Heart right ventricle (tissue), 16 donors: ENCODE measurements around the gene CHAF1B. TPM values are rescaled to one million over a fixed set of nuclear protein-coding genes. Genes with fewer than 3 reads are reported as not detected.
A peak's percentile ranks its signal among the peaks of the same experiment; 100 is the strongest.

Experiments used
- ATAC-seq, 8 donors: fragments of 200-7000 bp; cut with Tn5 transposase; one replicate each; pipeline ENCODE4 v1.9.1; 2020; ENCODE audit warnings: mild to moderate bottlenecking in 8 of 8, moderate library complexity in 8 of 8, moderate number of reproducible peaks in 1 of 8
- DNase-seq, 2 donors: peaks; one replicate each; pipeline ENCODE4 v3.0.0-alpha.2; 2020
- H3K27ac ChIP-seq, 10 donors: fragments of 200-600 bp; sonication (generic) in 2 of 10; one replicate each; pipeline versions ENCODE4 v1.5.0 to v1.8.0; 2020 to 2022; ENCODE audit warnings: mild to moderate bottlenecking in 3 of 10
- H3K27me3 ChIP-seq, 7 donors: fragments of 200-600 bp; one replicate each; pipeline ENCODE4 v1.8.0; 2021 to 2022; ENCODE audit warnings: mild to moderate bottlenecking in 2 of 7
- H3K36me3 ChIP-seq, 9 donors: fragments of 200-600 bp; sonication (generic) in 1 of 9; one replicate each; pipeline versions ENCODE4 v1.5.0 to v1.8.0; 2020 to 2022; ENCODE audit warnings: mild to moderate bottlenecking in 2 of 9
- H3K4me1 ChIP-seq, 9 donors: fragments of 200-600 bp; sonication (generic) in 1 of 9; one replicate each; pipeline versions ENCODE4 v1.5.0 to v1.8.0; 2020 to 2022; ENCODE audit warnings: mild to moderate bottlenecking in 4 of 9
- H3K4me3 ChIP-seq, 10 donors: fragments of 200-600 bp; sonication (generic) in 2 of 10; one replicate each; pipeline versions ENCODE4 v1.5.0 to v1.8.0; 2020 to 2022; ENCODE audit warnings: mild to moderate bottlenecking in 7 of 10, moderate library complexity in 2 of 10
- H3K9me3 ChIP-seq, 11 donors: fragments of 200-600 bp in 10 of 11; sonication (generic) in 2 of 11; one replicate each; pipeline versions ENCODE4 v1.5.0 to v1.8.0; 2013 to 2022; ENCODE audit warnings: mild to moderate bottlenecking in 2 of 11, control low read depth in 1 of 11, moderate library complexity in 1 of 11
- CTCF ChIP-seq, 9 donors: fragments of 200-600 bp; sonication (generic) in 2 of 9; IDR thresholded peaks; one replicate each; pipeline versions ENCODE4 v1.5.0 to v1.8.0; 2021 to 2022; ENCODE audit warnings: antibody characterized with exemption in 9 of 9, mild to moderate bottlenecking in 5 of 9, moderate library complexity in 1 of 9
- WGBS, 2 donors: extraction: QIAGEN DNeasy Blood & Tissue Kit; methylation state at CpG; one replicate each; pipeline ENCODE4 v1.1.7; 2013; ENCODE audit warnings: inconsistent platforms in 1 of 2; 5-methylcytosine and 5-hydroxymethylcytosine counted together
- intact Hi-C, 10 donors: fragments of 100-400 bp; cut with DNase I; formaldehyde crosslinking; loops; one replicate each; pipeline versions ENCODE4 v1.11.1 to v1.14.2; 2022
- polyA plus RNA-seq, 2 donors: library from polyadenylated mRNA; stranded (reverse); fragments of 200-250 nt; gene quantifications; one replicate each; pipeline ENCODE4 v1.2.3, GENCODE V29; 2013
- total RNA-seq, 10 donors: library from RNA; stranded (reverse); fragmentation: NEBNext Ultra II Directional in 3 of 10; extraction: Animal tissue kit (Norgen Biotek cat#: 25700) in 3 of 10; gene quantifications; one replicate each; pipeline versions ENCODE4 v1.2.1 to v1.2.4, GENCODE V29; 2021 to 2023
- donor health status: Arrhythmogenic right ventricular cardiomyopathy.
- donor health status: ischemic (EF 13 %, LVEDD 7.1; RV severe dilation, severe dysfunction).
- donor health status: healthy with polysubstance abuse.
- donor health status: DM: no; HTN: yes; CAD: no.
- donor health status: DM: no; HTN: no; CAD: no.
- donor health status: ischemic (EF 25% LVEDD 6.9; RV normal size, moderate dysfunction).
- donor health status: ischemic (EF 25% LVEDD 5.7; RV mildly dilated, moderate dysfunction).
- donor health status: healthy.
- donor health status: DM: yes; HTN: yes; CAD: no.
- donor health status: Ischemic cardiomyopathy.
- donor health status: ischemic (EF 35%, LVEDD 5.7; RV mildly dilated, moderate dysfunction).
- donor health status: nonischemic (EF 11% LVEDD 7.7; RV severe dilation, severe dysfunction).
- donor health status: DM: yes; HTN: yes; CAD: no.
- donor health status: PGD.
- donor health status: ischemic (EF 29% LVEDD 5.4; RV normal size, mild dysfunction).
- donor health status: nonischemic (EF 23%, LVEDD 6.1; RV moderate dilation, normal function).

CHAF1B gene
- total and polyA plus RNA-seq, 12 donors = 0.24 to 1.3 (median 0.48) TPM

GRCh38 chr21:36415375-36415774, 30.2 kb downstream of the CHAF1B start:
- no peak overlapping the region for H3K27ac ChIP-seq
- TF ChIP-seq CTCF (IDR thresholded peaks at IDR 0.05) = no peak
- H3K9me3 ChIP-seq = no peaks in the 10 kb centered on the region
- intact Hi-C loops = loop anchor here in 1 of 10 donors (5.0 kb wide), 1 partner anchor 1252 kb away; no protein-coding TSS in a partner anchor
- no peak overlapping the region for H3K4me3 ChIP-seq
- ATAC-seq = no peak
- DNase-seq = no peak
- H3K27me3 ChIP-seq = no peaks in the 10 kb centered on the region
- peaks cover 0 to 38% (median 0%) of the 10 kb centered on the region in 9 donors for H3K36me3 ChIP-seq
- peaks cover 0 to 8% (median 4%) of the 10 kb centered on the region in 9 donors for H3K4me1 ChIP-seq
- 90 to 91% methylated on average over 6 of the region's 6 CpGs for WGBS, 2 donors

- Histone ChIP-seq H3K4me1 (peaks cover 0 to 17% (median 13%) of the 10 kb centered on the region in 9 donors), H3K27me3 (no peaks in the 10 kb centered on the region), H3K4me3 (no peak overlapping the region), H3K27ac (no peak overlapping the region), H3K36me3 (peaks cover 0 to 17% (median 0%) of the 10 kb centered on the region in 9 donors), H3K9me3 (no peaks in the 10 kb centered on the region)
- no peak for DNase-seq
- TF ChIP-seq CTCF (IDR thresholded peaks at IDR 0.05) = no peak
- ATAC-seq = no peak
- intact Hi-C loops = loop anchor here in 1 of 10 donors (5.0 kb wide), 1 partner anchor 1248 kb away; no protein-coding TSS in a partner anchor
- WGBS, 2 donors = 85 to 92% methylated on average over 14 of the region's 14 CpGs
Measured at GRCh38 chr21:36419241-36419640, 34.0 kb downstream of the CHAF1B start.

DNA sequence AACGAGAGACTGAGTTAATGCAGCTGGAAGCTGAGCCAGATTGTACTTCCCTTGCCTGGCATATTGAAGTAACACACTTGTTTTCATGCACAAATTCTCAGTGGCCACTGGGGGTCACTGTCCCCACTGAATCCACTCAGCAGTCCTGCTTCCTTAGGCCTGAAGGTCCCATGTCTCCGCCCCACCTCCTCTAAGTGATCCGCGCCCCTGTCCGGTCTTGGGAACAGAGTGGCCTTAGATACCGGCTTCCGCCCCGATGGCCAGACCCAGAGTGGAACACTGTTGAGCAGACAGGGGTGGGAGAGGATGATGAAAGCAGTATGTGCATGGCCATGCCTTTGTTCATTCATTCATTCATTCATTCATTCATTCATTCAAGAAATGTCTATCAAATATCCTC, 34.8 kb downstream of the CHAF1B start:
- no peak overlapping the region for H3K27ac ChIP-seq
- 2 to 6% methylated on average over 8 of the region's 8 CpGs for WGBS, 2 donors
- peak; percentile 68 to 88 (median 80) for TF ChIP-seq CTCF (IDR thresholded peaks at IDR 0.05)
- intact Hi-C loops = loop anchor here in 8 of 10 donors (5.0 to 10.0 kb wide), 7 partner anchors 172 to 1247 kb away; no protein-coding TSS in a partner anchor
- H3K27me3 ChIP-seq = no peaks in the 10 kb centered on the region
- ATAC-seq = peak; percentile 86 to 96 (median 92)
- H3K4me3 ChIP-seq = no peak overlapping the region
- peaks cover 0 to 17% (median 13%) of the 10 kb centered on the region in 9 donors for H3K4me1 ChIP-seq
- peak; percentile 74 to 85 for DNase-seq
- no peaks in the 10 kb centered on the region for H3K9me3 ChIP-seq
- peaks cover 0 to 13% (median 0%) of the 10 kb centered on the region in 9 donors for H3K36me3 ChIP-seq

GRCh38 chr21:36420571-36421339, 35.6 kb downstream of the CHAF1B start:
- ATAC-seq (no peak), DNase-seq (no peak)
- Histone ChIP-seq H3K9me3 (no peaks in the 10 kb centered on the region), H3K27ac (no peak overlapping the region), H3K4me3 (no peak overlapping the region), H3K27me3 (no peaks in the 10 kb centered on the region), H3K4me1 (peaks cover 0 to 17% (median 13%) of the 10 kb centered on the region in 9 donors), H3K36me3 (peaks cover 0 to 10% (median 0%) of the 10 kb centered on the region in 9 donors)
- TF ChIP-seq CTCF (IDR thresholded peaks at IDR 0.05) = no peak
- WGBS, 2 donors = 94% methylated on average over 18 of the region's 18 CpGs
- intact Hi-C loops = loop anchor here in 8 of 10 donors (5.0 to 10.0 kb wide), 6 partner anchors 172 to 517 kb away; no protein-coding TSS in a partner anchor
